WTC11 (cell line): ENCODE measurements around the gene HMX3.

ENCODE experiments used
- CREM ChIP-seq: sonication (generic); formaldehyde crosslinking; IDR thresholded peaks from 2 replicates; pipeline ENCODE4 v1.8.1; 2022; ENCODE audit warnings: mild to moderate bottlenecking, missing genetic modification reagents, moderate library complexity
- CTCF ChIP-seq: fragments of 200-600 bp; IDR thresholded peaks from 2 replicates; pipeline ENCODE4 v1.8.0; 2022; ENCODE audit warnings: antibody characterized with exemption
- NFYB ChIP-seq: sonication (generic); formaldehyde crosslinking; conservative IDR thresholded peaks from 2 replicates; pipeline ENCODE4 v1.8.0; 2022; ENCODE audit warnings: low read depth, missing genetic modification reagents
- SP1 ChIP-seq: sonication (generic); formaldehyde crosslinking; conservative IDR thresholded peaks from 2 replicates; pipeline ENCODE4 v1.8.1; 2022; ENCODE audit warnings: missing genetic modification reagents
- TEAD4 ChIP-seq: sonication (generic); formaldehyde crosslinking; IDR thresholded peaks from 2 replicates; pipeline ENCODE4 v1.8.0; 2022; ENCODE audit warnings: mild to moderate bottlenecking, missing genetic modification reagents
- USF2 ChIP-seq: sonication (generic); formaldehyde crosslinking; IDR thresholded peaks from 2 replicates; pipeline ENCODE4 v1.8.1; 2023; ENCODE audit warnings: mild to moderate bottlenecking, missing genetic modification reagents, moderate library complexity
- ZNF121 ChIP-seq: sonication (generic); formaldehyde crosslinking; IDR thresholded peaks from 2 replicates; pipeline ENCODE4 v1.8.0; 2023; ENCODE audit warnings: missing genetic modification reagents
- TF ChIP-seq, protein P1 (sequence below): sonication (generic); formaldehyde crosslinking; IDR thresholded peaks from 2 replicates; pipeline ENCODE4 v1.8.0; 2022; ENCODE audit warnings: mild to moderate bottlenecking, missing genetic modification reagents

DNA sequence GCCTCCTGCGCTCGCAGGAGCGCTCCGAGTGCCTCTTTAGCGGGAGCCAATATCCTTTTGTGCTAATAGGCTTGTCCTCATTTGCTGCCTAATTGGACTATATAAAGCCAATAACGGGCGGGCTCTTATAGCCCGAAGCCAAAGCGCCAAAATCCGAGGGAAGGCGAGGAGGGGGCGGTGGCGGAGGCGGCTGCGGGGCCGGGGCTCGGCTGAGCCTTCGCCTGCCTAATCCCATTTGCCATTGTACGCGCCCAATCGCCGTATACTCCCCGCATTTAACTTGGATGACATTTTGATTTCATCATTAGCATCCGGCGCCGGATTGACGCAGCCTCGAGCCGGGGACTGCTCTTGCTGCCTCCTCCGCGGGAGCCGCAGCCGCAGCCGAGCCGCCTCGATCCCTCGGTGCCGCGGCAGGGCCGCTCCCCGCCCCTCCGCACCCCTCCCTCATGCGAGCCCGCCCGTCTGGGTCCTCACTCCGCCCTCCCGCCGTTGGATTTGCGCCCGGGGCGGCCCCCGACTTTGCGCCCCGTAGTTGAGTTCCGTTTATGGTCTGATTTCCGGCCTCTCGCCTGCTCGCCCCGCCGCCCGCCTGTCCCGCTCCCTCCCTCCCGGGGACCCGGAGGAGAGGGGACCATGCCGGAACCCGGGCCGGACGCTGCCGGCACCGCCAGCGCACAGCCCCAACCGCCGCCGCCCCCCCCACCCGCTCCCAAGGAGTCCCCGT, at the start of gene HMX3:
- no peak for TF ChIP-seq CTCF
- TF ChIP-seq ZNF121 (CRISPR knock-in tag), result no peak
- TF ChIP-seq SP1, result no peak; the same call in 1 of the 2 replicates
- no peak for TF ChIP-seq USF2
- TF ChIP-seq TEAD4 (CRISPR knock-in tag), result no peak
- no peak for TF ChIP-seq NFYB (CRISPR knock-in tag)
- no peak for TF ChIP-seq CREM (CRISPR knock-in tag)
- TF ChIP-seq, protein P1, sequence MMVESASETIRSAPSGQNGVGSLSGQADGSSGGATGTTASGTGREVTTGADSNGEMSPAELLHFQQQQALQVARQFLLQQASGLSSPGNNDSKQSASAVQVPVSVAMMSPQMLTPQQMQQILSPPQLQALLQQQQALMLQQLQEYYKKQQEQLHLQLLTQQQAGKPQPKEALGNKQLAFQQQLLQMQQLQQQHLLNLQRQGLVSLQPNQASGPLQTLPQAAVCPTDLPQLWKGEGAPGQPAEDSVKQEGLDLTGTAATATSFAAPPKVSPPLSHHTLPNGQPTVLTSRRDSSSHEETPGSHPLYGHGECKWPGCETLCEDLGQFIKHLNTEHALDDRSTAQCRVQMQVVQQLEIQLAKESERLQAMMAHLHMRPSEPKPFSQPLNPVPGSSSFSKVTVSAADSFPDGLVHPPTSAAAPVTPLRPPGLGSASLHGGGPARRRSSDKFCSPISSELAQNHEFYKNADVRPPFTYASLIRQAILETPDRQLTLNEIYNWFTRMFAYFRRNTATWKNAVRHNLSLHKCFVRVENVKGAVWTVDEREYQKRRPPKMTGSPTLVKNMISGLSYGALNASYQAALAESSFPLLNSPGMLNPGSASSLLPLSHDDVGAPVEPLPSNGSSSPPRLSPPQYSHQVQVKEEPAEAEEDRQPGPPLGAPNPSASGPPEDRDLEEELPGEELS (CRISPR knock-in tag), result no peak
